ENCODE results near the gene DLX3.
"Not testable (repeated sequence)": the region's sequence is repeated elsewhere in the genome, so short reads cannot be mapped to it uniquely, and the experiment has no call there.

The DLX3 gene

GRCh38 chr17:49995055-49995738 lies at the start of gene DLX3:
DLX3 (minus strand) TSS chr17:49995224; CDS start chr17:49994998, 226 bp downstream.
- DNase-seq = peak in 1 of 2 donors; percentile 31

- DNase-seq = no peak
These were observed 49.5 kb upstream of the DLX3 start for GRCh38 chr17:50044483-50044882.

DNA sequence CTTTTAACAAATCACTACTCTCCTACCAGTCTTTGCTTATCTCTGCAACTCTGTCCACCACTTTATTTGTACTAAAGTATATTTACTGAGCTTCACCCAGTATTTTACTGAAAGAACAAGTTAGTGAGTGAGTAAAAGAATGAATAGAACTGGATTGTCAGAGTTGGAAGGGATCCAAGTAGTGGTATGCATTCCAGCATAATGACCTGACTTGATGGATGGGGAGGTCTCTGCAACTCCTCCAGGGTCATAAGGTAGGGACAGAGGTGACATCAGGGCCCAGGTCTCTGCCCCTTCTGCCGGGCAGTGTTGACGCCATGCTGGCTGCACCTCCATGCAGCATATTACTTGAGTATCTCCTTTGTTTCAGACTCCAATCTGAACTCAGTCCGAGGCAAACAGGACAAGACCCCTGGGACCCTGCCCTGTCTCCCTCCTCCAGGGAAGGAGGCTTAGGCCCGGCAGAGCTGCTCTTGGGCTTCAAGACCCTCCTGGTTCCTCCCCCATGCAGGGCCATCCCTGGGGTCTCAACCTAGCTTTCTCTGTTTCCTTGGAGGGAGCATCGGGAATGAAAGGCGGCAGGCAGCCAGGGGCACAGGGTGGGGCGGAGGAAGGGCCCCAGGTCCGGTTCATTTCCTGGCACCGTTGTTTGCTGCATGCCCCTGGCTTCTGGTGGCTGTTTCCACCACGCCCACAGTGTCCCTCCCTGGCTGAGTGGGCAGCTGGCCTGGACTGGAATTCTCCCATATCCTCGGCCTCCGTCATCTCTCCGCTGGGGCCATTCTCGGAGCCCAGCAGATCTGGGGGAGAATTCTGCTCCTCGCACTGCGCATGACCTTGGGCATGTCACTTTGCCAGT lies 48.5 kb upstream of the DLX3 start:
- DNase-seq = no peak

DNA sequence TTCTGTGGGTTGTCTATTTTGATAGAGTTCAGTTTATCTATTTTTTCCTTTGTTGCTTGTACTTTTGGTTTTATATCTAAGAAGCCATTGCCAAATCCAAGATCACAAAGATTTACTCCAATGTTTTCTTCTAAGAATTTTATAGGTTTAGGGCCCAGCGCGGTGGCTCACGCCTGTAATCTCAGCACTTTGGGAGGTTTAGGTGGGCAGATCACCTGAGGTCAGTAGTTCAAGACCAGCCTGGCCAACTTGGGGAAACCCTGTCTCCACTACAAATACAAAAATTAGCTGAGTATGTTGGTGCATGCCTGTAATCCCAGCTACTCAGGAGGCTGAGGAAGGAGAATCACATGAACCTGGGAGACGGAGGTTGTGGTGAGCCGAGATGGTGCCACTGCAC lies 47.2 kb upstream of the DLX3 start:
- DNase-seq = no peak

DNA sequence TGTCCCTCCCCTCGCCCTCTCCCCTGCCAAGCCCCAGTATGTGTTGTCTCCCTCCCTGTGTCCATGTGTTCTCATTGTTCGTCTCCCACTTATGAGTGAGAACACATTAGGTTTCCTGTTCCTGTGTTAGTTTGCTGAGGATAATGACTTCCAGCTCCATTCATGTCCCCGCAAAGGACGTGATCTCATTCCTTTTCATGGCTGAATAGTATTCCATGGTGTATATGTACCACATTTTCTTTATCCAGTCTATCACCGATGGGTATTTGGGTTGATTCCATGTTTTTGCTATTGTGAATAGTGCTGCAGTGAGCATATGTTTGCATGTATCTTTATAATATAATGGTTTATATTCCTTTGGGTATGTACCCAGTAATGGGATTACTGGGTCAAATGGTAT lies 45.5 kb upstream of the DLX3 start:
- DNase-seq = not testable (repeated sequence)

- DNase-seq = no peak
These were observed 44.0 kb upstream of the DLX3 start for GRCh38 chr17:50039058-50039457.

GRCh38 chr17:50037321-50038107 lies 42.5 kb upstream of the DLX3 start:
- no peak for DNase-seq

DNA sequence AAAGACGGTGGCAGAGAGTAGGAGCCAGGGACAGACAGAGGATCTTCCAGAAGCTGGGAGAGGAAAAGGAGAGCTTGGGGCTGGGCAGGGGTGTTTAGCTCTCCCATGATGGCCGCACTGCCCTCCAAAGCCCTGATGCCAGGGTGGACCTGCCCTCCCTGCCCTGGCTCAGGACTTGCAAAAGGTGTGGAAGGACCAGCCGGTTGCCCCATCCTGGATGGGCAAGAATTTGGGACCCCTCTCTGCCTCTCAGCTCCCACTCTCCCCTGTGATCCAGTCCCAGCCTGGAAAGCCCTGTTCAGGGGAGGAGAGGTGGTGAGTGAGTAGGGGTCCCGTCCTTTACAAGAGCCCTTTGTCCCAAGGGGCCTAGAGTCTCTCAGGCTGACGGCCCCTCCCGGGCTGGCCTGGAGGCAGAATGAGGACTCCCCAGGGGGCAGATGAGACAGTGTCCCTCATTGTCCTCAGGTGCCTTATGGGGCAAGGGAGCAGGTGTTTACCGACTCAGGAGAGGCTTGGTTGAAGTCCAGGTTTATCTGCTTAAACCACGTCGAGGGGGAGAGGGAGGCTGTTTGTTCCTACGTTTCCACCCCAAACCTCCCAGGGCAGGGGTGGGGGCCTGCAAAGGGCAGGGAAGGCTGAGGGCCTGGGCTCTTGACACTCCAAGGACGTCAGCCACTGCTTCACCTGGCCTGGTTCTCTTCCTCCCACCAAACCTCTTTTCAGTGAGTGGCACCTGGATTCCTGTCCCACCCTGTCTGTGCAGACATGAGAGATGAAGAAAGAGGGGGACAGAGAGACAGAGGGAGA lies 41.6 kb upstream of the DLX3 start:
- DNase-seq = no peak

DNA sequence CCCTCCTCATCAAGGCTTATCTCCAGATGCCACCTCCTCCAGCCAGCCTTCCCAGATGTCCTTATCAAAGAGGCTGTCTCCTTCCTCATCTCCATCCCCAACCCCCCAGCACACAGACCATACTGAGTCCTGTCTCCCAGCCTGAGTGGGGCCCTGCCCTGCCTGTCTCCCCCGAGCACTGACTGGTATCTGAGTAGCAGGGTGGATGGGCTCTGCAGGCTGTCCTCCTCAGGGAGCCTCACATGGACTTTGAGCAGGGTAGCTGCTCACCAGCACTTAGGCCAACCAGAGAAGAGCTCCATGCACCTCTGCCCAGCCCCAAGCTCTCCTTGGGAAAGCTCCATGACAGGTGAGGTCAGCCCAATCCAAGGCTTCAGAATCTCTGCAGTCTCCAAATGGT lies 40.9 kb upstream of the DLX3 start:
- DNase-seq = no peak

GRCh38 chr17:50035421-50035879 lies 40.4 kb upstream of the DLX3 start:
- DNase-seq = no peak

DNA sequence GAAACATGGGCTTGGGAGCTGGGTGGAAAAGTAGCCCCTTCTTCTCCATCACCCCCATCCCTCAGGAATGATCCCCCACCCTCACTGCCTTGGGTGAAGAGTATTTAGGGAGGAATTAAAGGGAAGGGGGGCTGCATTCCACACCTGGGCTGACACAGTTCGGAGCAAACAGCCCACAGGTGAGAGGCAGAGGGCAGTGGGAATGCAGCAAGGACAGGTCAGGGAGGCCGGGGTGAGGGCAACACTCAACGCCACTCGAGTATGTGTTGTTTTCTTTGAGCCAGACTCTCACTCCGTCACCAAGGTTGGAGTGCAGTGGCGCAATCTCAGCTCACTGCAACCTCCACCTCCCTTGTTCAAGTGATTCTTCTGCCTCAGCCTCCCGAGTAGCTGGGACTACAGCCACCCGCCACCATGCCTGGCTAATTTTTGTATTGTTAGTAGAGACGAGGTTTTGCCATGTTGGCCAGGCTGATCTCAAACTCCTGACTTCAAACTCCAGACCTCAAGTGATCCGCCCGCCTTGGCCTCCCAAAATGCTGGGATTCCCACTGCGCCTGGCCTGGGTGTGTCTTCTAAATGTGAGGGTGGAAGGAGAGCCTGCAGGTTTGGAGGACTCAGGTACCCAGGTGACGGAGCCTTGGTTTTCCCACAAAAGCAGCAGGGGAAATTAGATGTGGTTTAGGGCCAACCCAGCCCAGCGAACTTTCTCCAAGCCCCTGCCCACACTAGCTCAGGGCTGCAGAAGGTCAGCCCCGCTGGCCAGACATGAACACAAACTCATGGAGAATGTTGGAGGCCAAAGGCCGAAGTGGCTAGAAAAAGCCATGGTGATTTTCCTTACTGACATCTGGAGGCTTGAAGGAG lies 39.7 kb upstream of the DLX3 start:
- no peak for DNase-seq

GRCh38 chr17:50033316-50033715 lies 38.3 kb upstream of the DLX3 start:
- DNase-seq = no peak

GRCh38 chr17:50029185-50029584 lies 34.2 kb upstream of the DLX3 start:
- no peak for DNase-seq

- no peak for DNase-seq
These were observed 33.7 kb upstream of the DLX3 start for GRCh38 chr17:50028736-50029120.

GRCh38 chr17:50027881-50028735 lies 33.1 kb upstream of the DLX3 start:
- no peak for DNase-seq

DNA sequence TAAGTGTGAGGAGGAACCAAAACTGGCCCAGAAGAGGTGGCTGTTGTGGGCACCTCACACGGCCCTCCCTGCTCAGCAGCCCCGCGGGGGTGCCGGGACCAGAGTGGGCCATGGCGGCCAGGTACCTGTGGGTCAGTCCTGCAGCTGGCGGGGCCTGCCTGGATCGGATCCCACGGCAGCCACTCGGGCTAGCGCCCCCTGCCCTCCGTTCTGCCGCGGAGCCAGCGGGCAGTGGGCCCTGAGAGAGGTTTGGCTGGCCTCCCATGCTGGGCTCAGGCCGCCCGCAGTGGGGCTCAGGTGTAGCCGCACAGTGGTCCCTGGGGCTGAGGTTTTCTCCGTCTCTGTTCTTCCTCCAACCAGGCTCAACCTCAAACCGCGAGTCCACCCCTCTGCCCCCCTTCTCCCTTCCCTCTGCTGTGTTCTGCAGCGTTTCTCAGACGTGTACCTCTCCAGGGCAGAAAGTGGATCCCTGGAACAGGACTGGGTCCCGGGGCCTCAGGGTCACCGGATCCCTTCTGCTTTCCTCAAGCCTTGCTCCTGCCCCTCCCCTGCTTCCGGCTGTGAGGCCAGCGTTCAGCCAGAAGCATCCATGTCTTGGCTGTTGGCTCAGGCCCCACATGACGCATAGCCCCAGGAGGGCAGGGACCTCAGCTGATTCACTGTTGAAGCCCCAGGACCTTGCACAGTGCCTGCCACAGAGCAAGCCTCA lies 32.3 kb upstream of the DLX3 start:
- peak in 1 of 2 donors; percentile 4 for DNase-seq

DNA sequence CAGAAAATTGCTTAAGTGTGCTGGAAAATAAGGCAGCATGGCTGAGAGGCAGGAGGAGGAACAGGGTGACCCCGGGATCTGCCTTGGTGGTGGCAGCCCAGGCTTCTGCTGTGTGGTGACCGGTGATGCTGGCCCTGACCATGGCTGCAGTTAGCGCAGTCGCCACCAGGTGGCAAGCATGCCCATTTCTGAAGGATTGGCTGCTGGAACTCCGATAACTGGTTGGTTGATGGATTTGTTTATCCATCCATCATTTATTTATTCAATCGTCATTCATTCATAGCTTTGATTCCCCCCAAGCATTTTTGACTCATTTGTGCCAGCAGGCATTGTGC lies 31.8 kb upstream of the DLX3 start:
- DNase-seq = peak; percentile 66 to 82

GRCh38 chr17:50026046-50026675 lies 31.1 kb upstream of the DLX3 start:
- DNase-seq = no peak

DNA sequence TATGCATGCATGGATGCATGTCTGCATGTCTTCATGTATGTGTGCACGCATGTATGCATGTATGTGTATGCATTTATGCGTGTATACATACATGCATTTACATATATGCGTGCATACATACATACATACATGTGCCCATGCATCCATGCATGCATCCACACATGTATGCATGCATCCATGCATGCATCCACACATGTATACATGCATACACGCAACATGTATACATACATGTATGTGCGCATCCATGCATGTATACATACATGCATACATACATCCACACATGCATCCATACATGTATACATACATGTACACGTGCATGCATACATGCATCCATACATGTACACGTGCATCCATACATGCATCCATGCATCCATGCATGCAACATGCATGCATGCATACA lies 29.8 kb upstream of the DLX3 start:
- DNase-seq = no peak

Measured in CD4-positive, alpha-beta T cell treated with Interferon alpha-2 for 1 hour (primary cell).